Measurements from ENCODE around the gene KCNS3.
"Not testable (repeated sequence)": the region's sequence is repeated elsewhere in the genome, so short reads cannot be mapped to it uniquely, and the experiment has no call there.

KCNS3 gene

DNA sequence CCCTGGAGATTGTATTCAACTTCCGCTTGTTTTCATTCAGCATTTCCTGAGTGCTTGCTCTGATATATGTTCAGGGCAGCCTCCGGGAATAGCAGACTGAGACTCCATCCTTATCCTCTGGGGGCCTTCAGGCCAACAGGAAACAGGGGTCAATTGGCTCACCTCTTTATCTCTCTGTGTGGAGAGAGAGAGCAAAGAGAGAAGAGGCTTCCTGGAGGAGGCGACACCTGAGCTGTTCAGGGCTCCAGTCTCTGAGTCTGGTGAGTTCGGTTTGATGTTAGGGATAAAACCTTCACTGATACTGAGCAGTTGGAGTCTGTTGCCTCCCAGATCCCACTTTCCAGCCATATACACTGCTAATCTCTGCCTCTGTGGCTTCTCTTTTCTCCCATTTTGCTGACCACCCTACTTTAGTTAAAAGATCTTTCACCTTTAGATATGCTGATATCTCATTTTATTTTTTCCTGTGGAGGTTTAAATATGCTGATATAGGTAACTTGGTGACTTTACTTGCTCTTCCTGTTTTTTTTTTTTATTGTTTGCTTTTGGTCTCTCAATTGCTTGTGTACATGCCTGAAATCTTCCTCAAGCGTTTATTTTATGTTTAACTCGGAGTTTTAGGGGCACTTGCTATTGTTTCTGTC lies 56.9 kb downstream of the KCNS3 start:
- no peaks in the 10 kb centered on the region for H3K9me3 ChIP-seq
- no peaks in the 10 kb centered on the region for H3K36me3 ChIP-seq (replicated peaks)
- no peak overlapping the region for H3K4me3 ChIP-seq
- no peaks in the 10 kb centered on the region for H3K27me3 ChIP-seq (ENCODE audit: low read depth)
- no peak for DNase-seq (ENCODE audit: low spot score in 2 of 2)
- H3K4me1 ChIP-seq: no peaks in the 10 kb centered on the region
- in situ Hi-C loops (cut with MboI; ENCODE audit: low sequenced_read_pairs): no loop called here

DNA sequence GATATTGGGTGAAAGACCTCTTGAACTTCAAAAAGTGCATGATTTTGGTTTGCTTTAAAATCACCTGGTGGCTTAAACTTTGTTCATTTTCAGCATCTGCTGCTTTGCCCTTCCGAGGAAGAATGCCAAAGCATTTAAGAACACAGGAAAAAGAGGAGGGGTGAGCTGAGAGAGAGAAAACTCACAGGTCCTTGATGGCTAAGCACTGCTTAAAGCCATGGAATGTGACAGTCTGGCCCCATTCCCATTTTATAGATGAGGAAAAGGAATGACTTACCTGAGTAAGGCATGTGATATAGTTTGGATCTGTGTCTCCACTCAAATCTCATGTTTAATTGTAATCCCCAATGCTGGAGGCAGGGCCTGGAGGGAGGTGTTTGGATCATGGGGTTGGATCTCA lies 58.1 kb downstream of the KCNS3 start:
- in situ Hi-C loops (cut with MboI; ENCODE audit: low sequenced_read_pairs): no loop called here

DNA sequence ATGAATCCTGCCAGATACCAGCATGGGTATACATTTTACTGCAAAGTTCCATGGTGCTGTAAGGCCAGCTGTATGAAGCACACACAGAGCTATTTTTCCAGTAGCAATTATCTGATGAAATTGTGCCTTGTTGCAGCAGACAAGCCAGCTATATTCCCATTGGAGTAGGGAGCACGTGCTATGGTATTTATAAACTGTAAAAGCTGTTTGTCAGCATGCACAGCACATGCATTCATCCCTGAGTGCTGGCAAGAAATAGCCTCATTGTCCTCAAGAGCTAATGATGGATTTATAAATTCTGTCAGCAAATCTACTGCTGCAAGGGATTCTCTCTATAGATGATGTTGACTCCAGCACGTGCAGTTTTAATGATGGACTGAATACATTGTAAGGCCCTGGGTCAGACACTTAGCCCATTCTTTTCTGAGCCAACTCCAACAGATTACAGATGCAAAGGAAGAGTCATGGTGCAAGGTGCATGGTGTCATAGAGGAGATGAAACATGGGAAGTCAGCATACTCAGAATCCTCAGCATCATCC lies 61.7 kb downstream of the KCNS3 start:
- H3K4me3 ChIP-seq: no peak overlapping the region
- in situ Hi-C loops (cut with MboI; ENCODE audit: low sequenced_read_pairs): no loop called here
- peaks cover 2% of the 10 kb centered on the region; the same call in 1 of the 2 replicates for H3K27me3 ChIP-seq (ENCODE audit: low read depth)
- DNase-seq (ENCODE audit: low spot score in 2 of 2): no peak
- H3K36me3 ChIP-seq (replicated peaks): no peaks in the 10 kb centered on the region
- no peaks in the 10 kb centered on the region for H3K9me3 ChIP-seq
- no peaks in the 10 kb centered on the region for H3K4me1 ChIP-seq

More for the DNA sequence above, 58.1 kb downstream of the KCNS3 start:
- no peaks in the 10 kb centered on the region for H3K27me3 ChIP-seq (ENCODE audit: low read depth)
- no peak overlapping the region for H3K4me3 ChIP-seq
- no peaks in the 10 kb centered on the region for H3K36me3 ChIP-seq (replicated peaks)
- H3K9me3 ChIP-seq: no peaks in the 10 kb centered on the region
- no peak for DNase-seq (ENCODE audit: low spot score in 2 of 2)
- H3K4me1 ChIP-seq: no peaks in the 10 kb centered on the region

DNA sequence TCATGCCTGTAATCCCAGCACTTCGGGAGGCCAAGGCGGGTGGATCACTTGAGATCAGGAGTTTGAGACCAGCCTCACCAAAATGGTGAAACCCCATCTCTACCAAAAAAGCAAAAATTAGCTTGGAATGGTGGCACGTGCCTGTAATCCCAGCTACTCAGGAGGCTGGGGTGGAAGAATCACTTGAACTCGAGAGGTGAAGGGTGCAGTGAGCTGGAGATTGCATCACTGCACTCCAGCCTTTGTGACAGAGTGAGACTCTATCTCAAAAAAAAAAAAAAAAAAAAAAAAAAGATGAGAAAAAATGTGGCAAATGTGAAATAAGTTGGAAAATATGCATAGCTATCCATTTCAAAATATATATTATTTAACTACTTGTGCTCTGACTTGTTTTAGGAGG lies 65.0 kb downstream of the KCNS3 start:
- no peak overlapping the region for H3K4me3 ChIP-seq
- in situ Hi-C loops (cut with MboI; ENCODE audit: low sequenced_read_pairs): no loop called here
- DNase-seq (ENCODE audit: low spot score in 2 of 2): no peak
- no peaks in the 10 kb centered on the region for H3K4me1 ChIP-seq
- H3K36me3 ChIP-seq (replicated peaks): no peaks in the 10 kb centered on the region
- H3K9me3 ChIP-seq: no peaks in the 10 kb centered on the region
- H3K27me3 ChIP-seq (ENCODE audit: low read depth): peaks cover 5% of the 10 kb centered on the region

DNA sequence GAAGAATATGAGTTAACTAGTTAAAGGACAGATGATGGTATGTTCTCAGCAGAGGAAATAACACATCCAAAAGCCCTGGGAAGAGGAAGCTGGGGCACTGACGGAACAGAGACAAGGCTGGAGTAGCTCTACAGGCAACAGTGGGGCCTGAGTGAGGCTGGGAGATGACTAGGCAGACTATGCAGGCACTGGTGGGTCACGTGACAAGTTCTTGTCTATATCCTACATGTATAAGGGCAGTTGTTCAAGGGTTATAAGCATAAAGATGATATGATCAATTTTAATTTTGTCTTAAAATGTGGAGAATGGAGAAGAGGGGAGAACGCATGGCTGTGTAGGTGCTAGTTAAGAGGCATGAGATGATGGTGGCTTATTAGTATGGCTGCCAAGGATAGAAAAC lies 68.6 kb downstream of the KCNS3 start:
- Histone ChIP-seq H3K36me3 (replicated peaks) (no peaks in the 10 kb centered on the region), H3K9me3 (no peaks in the 10 kb centered on the region), H3K4me1 (no peaks in the 10 kb centered on the region), H3K27me3 (ENCODE audit: low read depth) (peaks cover 5% of the 10 kb centered on the region), H3K4me3 (no peak overlapping the region)
- DNase-seq (ENCODE audit: low spot score in 2 of 2): no peak
- in situ Hi-C loops (cut with MboI; ENCODE audit: low sequenced_read_pairs): no loop called here

DNA sequence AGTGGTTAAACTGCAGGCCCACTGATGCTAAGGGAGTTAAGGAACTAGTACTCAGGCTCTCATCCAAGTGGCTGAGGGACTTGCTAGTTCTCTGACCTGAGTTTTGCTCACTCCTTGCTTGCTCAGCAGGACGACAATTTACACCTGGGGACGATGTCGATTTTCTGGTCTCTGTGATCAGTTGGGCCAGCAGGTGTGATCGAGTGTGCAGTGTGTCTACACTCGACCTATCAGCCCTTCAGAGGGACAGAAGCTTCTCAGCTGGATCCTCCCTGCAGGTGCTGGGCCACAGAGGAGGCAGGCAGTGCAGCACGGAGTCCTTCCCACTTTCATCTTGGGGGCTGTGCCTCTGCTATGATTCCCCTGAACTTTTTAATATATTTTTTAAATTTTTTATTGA lies 71.5 kb downstream of the KCNS3 start:
- in situ Hi-C loops (cut with MboI; ENCODE audit: low sequenced_read_pairs): no loop called here
- H3K27me3 ChIP-seq (ENCODE audit: low read depth): peaks cover 5% of the 10 kb centered on the region

DNA sequence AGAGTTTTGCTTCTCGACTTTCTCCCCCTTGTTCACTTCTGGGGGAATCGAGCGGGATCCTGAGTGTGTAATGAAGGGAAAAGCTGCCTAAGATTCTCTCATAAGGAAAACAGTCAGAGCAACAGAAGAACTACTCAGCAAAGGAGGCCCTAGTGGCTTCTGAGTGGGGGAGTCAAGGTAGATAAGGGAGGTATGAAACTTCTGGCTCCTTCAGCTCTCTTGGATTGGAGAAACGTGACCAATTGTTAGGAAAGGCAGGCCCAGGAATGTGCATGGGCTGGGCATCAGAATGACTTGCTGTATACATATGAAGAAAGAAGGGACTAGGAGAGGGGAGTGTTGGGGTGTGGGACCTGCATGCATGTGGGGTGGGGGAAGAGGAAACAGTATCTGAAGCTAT lies 73.1 kb downstream of the KCNS3 start:
- Histone ChIP-seq H3K4me1 (no peaks in the 10 kb centered on the region), H3K27me3 (ENCODE audit: low read depth) (peaks cover 2% of the 10 kb centered on the region; the same call in 1 of the 2 replicates), H3K9me3 (no peaks in the 10 kb centered on the region), H3K4me3 (no peak overlapping the region), H3K36me3 (replicated peaks) (no peaks in the 10 kb centered on the region)
- in situ Hi-C loops (cut with MboI; ENCODE audit: low sequenced_read_pairs): no loop called here
- DNase-seq (ENCODE audit: low spot score in 2 of 2): no peak

More for the DNA sequence above, 71.5 kb downstream of the KCNS3 start:
- Histone ChIP-seq H3K4me3 (no peak overlapping the region), H3K36me3 (replicated peaks) (no peaks in the 10 kb centered on the region), H3K9me3 (no peaks in the 10 kb centered on the region), H3K4me1 (no peaks in the 10 kb centered on the region)
- no peak for DNase-seq (ENCODE audit: low spot score in 2 of 2)

DNA sequence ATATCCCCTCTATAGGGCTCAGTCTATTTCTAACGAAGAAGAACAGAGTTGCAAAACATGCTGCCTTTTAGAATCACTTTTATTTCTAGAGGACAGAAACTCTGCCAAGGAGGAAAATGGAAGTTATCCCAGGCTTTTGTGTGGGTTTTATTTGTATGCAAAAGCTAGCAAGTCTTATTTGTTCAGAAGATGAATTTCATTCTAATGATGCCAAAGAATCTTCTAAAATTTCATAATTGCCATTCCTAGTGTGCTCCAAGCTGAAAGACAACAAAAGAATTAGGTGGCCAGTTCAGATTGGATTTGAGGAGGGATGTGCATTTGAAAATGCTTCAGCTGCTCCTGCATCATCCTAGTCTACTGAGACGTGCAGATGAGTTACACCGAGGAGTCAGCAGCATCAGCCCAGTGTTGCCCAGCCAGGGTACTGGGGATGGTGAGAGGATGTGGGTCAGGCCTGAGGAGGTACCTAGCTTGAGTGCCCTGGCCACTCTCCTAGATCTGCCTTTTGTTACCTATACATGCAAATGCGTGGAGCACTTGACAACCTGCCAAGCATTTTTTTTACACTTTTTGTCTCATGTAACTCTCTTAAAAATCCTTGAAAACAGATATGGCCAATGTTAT lies 80.1 kb downstream of the KCNS3 start:
- no peaks in the 10 kb centered on the region for H3K27me3 ChIP-seq (ENCODE audit: low read depth)
- DNase-seq (ENCODE audit: low spot score in 2 of 2): no peak
- H3K4me1 ChIP-seq: peaks cover 10% of the 10 kb centered on the region
- H3K9me3 ChIP-seq: no peaks in the 10 kb centered on the region
- no peak overlapping the region for H3K4me3 ChIP-seq
- H3K36me3 ChIP-seq (replicated peaks): no peaks in the 10 kb centered on the region
- in situ Hi-C loops (cut with MboI; ENCODE audit: low sequenced_read_pairs): no loop called here

DNA sequence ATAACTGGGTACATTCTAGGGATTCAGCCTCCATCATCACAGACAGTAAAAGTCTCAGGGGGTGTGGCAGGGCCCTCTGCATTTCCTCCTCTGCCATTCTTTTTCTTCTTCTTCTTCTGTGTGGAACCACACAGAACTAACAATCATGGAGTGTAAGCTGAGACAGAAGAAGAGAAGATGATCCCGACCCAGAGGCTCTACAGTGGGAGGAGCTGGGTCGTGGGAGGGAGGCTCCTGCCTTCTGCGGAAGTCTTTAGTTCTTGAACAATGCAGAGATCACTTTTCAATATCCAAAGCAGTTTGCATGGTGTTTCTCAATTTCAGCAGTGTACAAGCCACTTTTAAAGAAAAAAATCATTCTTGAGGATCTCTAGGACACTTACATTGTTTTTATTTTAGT lies 80.9 kb downstream of the KCNS3 start:
- Histone ChIP-seq H3K4me1 (peaks cover 10% of the 10 kb centered on the region), H3K36me3 (replicated peaks) (no peaks in the 10 kb centered on the region), H3K27me3 (ENCODE audit: low read depth) (no peaks in the 10 kb centered on the region), H3K9me3 (no peaks in the 10 kb centered on the region), H3K4me3 (no peak overlapping the region)
- DNase-seq (ENCODE audit: low spot score in 2 of 2): no peak
- in situ Hi-C loops (cut with MboI; ENCODE audit: low sequenced_read_pairs): no loop called here

DNA sequence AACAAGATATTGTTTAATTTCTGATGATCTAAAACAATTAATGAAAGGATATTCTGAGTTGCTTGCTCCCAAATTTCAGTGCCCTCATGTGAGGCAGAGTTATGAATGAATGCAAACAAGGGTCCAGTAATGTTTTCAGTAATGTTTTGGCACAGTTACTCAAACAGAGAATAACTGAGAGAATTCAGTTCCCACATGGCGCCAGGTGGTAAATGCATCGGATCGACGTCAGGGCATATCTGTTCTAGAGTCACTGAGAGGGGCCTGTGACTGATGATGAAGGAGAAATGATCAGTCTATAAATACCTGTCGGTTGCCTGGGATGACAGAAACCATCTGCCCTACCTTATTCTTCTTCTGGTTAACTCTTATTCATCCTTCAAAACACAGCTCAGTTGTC lies 81.4 kb downstream of the KCNS3 start:
- in situ Hi-C loops (cut with MboI; ENCODE audit: low sequenced_read_pairs): no loop called here
- DNase-seq (ENCODE audit: low spot score in 2 of 2): no peak
- H3K9me3 ChIP-seq: no peaks in the 10 kb centered on the region
- no peaks in the 10 kb centered on the region for H3K36me3 ChIP-seq (replicated peaks)
- no peaks in the 10 kb centered on the region for H3K27me3 ChIP-seq (ENCODE audit: low read depth)
- H3K4me1 ChIP-seq: peaks cover 10% of the 10 kb centered on the region
- H3K4me3 ChIP-seq: no peak overlapping the region

DNA sequence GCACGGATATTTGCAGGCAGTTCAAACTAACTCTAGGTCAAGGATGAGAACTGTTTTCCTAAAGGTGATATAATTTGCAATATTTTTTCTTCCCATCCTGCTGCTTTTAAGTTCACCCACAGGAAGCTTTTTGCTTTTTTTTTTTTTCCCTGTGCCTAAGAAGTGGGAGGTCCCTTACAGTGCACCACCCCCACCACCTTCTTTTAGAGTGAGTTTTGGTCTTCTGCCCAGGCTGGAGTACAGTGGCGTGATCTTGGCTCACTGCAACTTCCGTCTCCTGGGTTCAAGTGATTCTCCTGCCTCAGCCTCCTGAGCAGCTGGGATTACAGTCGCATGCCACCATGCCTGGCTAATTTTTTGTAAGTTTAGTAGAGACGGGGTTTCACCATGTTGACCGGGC lies 82.5 kb downstream of the KCNS3 start:
- Histone ChIP-seq H3K9me3 (no peaks in the 10 kb centered on the region), H3K36me3 (replicated peaks) (no peaks in the 10 kb centered on the region), H3K4me1 (peaks cover 10% of the 10 kb centered on the region), H3K27me3 (ENCODE audit: low read depth) (no peaks in the 10 kb centered on the region), H3K4me3 (no peak overlapping the region)
- in situ Hi-C loops (cut with MboI; ENCODE audit: low sequenced_read_pairs): no loop called here
- DNase-seq (ENCODE audit: low spot score in 2 of 2): no peak

DNA sequence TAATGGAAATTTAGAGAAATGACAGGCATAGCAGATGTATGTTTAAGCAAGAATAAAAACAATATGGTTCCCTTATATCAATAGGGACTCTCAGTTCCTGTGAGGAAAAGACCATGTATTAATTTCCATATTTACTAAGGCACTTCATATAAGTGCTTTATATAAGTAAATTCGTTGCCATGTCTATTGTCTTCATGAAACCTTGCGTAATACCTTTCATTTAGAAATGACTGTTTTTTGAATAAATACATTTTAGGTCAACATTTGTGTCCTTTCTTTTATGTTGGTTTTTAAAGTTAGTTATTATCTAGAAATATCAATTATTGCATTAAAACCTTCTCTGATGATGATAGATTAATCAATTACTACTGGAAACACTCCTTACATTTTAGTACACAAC lies 83.3 kb downstream of the KCNS3 start:
- Histone ChIP-seq H3K27me3 (ENCODE audit: low read depth) (no peaks in the 10 kb centered on the region), H3K4me3 (no peak overlapping the region), H3K9me3 (no peaks in the 10 kb centered on the region), H3K4me1 (peaks cover 10% of the 10 kb centered on the region), H3K36me3 (replicated peaks) (no peaks in the 10 kb centered on the region)
- in situ Hi-C loops (cut with MboI; ENCODE audit: low sequenced_read_pairs): no loop called here
- DNase-seq (ENCODE audit: low spot score in 2 of 2): no peak

DNA sequence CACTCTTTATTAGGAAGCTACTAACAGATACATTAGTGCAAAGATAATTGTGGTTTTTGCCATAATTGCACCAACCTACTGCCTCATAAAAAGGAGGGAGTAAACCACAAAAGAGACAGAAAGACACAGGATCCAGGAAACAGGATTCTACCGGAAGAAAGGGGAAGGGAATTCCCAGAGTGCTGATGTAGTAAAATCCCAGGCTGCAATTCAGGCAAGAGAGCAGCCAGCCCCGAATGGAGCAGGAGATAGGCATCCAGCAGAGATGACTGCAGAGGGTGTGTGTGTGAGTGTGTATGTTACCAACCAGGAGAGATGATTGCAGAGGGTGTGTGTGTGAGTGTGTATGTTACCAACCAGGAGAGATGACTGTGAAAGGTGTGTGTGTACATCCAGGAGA lies 84.4 kb downstream of the KCNS3 start:
- H3K36me3 ChIP-seq (replicated peaks): no peaks in the 10 kb centered on the region
- no peaks in the 10 kb centered on the region for H3K9me3 ChIP-seq
- in situ Hi-C loops (cut with MboI; ENCODE audit: low sequenced_read_pairs): no loop called here
- no peaks in the 10 kb centered on the region for H3K27me3 ChIP-seq (ENCODE audit: low read depth)
- no peak overlapping the region for H3K4me3 ChIP-seq
- no peak for DNase-seq (ENCODE audit: low spot score in 2 of 2)
- H3K4me1 ChIP-seq: peaks cover 10% of the 10 kb centered on the region

DNA sequence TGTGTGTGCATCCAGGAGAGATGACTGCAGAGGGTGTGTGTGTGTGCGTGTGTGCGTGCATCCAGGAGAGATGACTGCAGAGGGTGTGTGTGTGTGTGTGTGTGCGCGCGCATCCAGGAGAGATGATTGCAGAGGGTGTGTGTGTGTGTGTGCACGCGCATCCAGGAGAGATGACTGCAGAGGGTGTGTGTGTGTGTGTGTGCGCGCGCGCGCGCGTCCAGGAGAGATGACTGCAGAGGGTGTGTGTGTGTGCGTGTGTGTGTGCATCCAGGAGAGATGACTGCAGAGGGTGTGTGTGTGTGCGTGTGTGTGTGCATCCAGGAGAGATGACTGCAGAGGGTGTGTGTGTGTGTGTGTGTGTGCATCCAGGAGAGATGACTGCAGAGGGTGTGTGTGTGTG lies 85.1 kb downstream of the KCNS3 start:
- in situ Hi-C loops (cut with MboI; ENCODE audit: low sequenced_read_pairs); H3K4me3 ChIP-seq; H3K9me3 ChIP-seq; H3K4me1 ChIP-seq; H3K36me3 ChIP-seq (replicated peaks); H3K27me3 ChIP-seq (ENCODE audit: low read depth); DNase-seq (ENCODE audit: low spot score in 2 of 2): not testable (repeated sequence)
